Left hindlimb (tissue), 1 donor: Measurements from ENCODE around the gene FANCB.
A peak's percentile ranks its signal among the peaks of the same experiment; 100 is the strongest.

Experiments used
- DNase-seq: peaks from one replicate; pipeline ENCODE4 v3.0.0-alpha.2; 2018

The FANCB gene

GRCh38 chrX:14832586-14832985, 40.3 kb downstream of the FANCB start:
- peak; percentile 43 for DNase-seq

- DNase-seq: no peak
These were observed 40.7 kb downstream of the FANCB start for GRCh38 chrX:14832151-14832550.

GRCh38 chrX:14829643-14830042, 43.2 kb downstream of the FANCB start:
- no peak for DNase-seq

DNA sequence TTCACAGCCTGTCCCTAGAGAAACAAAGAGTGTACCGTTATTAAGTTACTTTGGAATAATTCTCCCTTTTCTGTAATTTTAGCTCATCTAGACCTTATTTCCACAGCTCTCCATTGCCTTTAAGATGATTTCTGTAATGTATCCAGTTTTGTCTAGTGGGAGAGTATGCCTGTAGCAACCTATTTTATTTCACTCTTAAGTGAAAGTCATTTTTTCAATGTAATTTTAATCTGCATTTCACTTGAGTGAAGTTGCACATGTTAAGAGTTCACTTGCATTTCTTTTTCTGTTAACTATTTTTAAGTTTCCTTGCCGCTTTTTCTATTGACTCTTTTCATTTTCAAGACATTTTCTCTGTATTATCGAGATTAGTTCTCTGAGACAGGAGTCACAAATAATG, 46.5 kb downstream of the FANCB start:
- no peak for DNase-seq

DNA sequence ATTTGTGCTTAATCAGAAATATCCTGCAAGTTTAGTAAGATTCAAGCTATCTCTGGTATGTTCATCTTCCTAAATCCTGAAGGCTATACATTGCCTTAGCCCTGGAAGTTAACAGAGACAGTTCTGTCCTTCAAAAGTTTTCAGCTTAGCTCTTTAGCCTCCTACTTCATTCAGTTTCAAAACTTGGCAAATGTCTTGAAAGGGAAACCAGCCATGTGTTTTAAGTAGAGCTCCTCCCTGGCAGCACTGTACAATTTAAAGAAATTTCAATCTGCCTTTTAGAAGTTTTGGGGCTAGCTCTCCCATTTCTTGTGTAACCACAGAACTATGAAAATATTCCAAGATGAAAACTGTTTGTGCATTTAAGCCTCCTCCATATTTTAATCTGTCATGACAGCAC, 47.0 kb downstream of the FANCB start:
- no peak for DNase-seq

- no peak for DNase-seq
These were observed 53.1 kb downstream of the FANCB start for GRCh38 chrX:14819769-14820168.

DNA sequence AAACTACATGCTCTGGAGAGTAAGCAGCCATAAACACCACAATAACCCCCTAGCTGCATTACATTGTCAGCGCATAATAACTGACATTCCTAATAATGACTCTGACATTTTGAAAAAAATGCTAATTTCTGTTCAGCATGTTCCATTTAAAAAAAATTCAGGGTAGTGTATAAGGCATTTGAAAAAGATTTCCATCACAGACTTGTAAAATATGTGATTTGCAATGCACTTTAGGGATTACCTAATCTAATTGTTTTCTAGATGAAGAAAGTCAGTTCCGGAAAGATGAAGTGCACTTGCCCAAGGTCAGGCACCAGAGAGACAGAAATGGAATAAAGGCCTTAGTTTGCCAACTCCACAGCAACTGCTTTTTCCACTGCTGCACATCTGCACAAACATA, 55.3 kb downstream of the FANCB start:
- DNase-seq: no peak

DNA sequence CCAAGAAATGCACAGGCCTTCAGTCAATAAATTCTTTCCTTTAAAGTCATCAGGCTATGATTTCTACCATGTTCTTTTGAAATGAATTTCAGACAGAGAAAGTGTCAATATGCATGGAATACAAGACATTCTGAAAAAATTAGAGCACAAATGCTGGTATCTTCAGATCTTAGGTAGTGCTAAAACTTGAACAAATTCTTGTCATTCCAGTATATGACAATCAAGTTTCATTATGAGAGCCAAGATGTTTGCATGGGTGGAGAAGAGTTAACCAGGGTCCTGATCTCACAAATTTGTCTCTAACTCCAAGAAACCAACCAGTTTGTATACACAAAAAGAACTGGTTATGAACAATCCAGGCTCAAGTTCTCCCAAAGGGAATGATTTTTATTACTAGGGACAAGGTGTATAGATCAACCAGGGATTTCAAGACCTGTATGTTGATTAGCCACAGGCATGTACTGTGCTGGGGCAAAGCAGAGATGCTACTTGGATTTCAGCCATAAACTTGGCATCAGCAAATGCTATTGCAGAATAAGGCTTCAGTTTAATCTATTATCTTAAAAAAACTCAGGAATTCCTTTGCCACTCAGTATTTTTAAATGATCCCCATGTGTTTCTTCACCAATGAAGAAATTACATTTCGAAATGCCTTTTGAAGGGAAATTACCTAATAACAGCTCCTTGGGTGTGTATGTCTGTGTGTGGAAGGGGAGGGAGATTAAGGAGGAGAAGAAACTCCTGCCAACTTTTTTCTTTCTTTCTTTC, 69.7 kb downstream of the FANCB start:
- no peak for DNase-seq

- DNase-seq: no peak
These were observed 71.7 kb downstream of the FANCB start for GRCh38 chrX:14801136-14801535.

GRCh38 chrX:14798805-14799397, 74.0 kb downstream of the FANCB start:
- no peak for DNase-seq
